GM21528 (cell line): ENCODE measurements around the gene FAAH2.
"Not testable (repeated sequence)": the region's sequence is repeated elsewhere in the genome, so short reads cannot be mapped to it uniquely, and the experiment has no call there.

Experiments
- ATAC-seq: cut with Tn5 transposase; IDR thresholded peaks from one replicate; pipeline ENCODE4 v1.9.1; 2021; ENCODE audit warnings: mild to moderate bottlenecking, moderate library complexity; ENCODE audit not compliant: unreplicated experiment, low FRiP score

Gene FAAH2

GRCh38 chrX:57380026-57380796, 93.7 kb downstream of the FAAH2 start:
- ATAC-seq: no peak

GRCh38 chrX:57394162-57394561, 107.7 kb downstream of the FAAH2 start:
- not testable (repeated sequence) for ATAC-seq

- not testable (repeated sequence) for ATAC-seq
These were observed 116.7 kb downstream of the FAAH2 start for GRCh38 chrX:57403191-57403590.

GRCh38 chrX:57406149-57406548, 119.6 kb downstream of the FAAH2 start:
- ATAC-seq: no peak

GRCh38 chrX:57417827-57418226, 131.3 kb downstream of the FAAH2 start:
- ATAC-seq: no peak

- ATAC-seq: no peak
These were observed 135.8 kb downstream of the FAAH2 start for GRCh38 chrX:57422289-57422688.

GRCh38 chrX:57422790-57423189, 136.3 kb downstream of the FAAH2 start:
- ATAC-seq: no peak

GRCh38 chrX:57445076-57445475, 158.6 kb downstream of the FAAH2 start:
- ATAC-seq: no peak

- ATAC-seq: no peak
These were observed 159.3 kb downstream of the FAAH2 start for GRCh38 chrX:57445832-57446231.

GRCh38 chrX:57447856-57448255, 161.3 kb downstream of the FAAH2 start:
- no peak for ATAC-seq

- no peak for ATAC-seq
These were observed 165.0 kb downstream of the FAAH2 start for GRCh38 chrX:57451426-57452020.

- peak; percentile 50 for ATAC-seq
These were observed 167.4 kb downstream of the FAAH2 start for GRCh38 chrX:57453901-57454300.

- ATAC-seq: no peak
These were observed 195.0 kb downstream of the FAAH2 start for GRCh38 chrX:57481514-57481913.

GRCh38 chrX:57516491-57516890, 230.0 kb downstream of the FAAH2 start:
- no peak for ATAC-seq

GRCh38 chrX:57519578-57520118, 233.1 kb downstream of the FAAH2 start:
- ATAC-seq: no peak

- no peak for ATAC-seq
These were observed 242.3 kb downstream of the FAAH2 start for GRCh38 chrX:57528670-57529255.
